ENCODE measurements around the gene GABPB2.

The GABPB2 gene

DNA sequence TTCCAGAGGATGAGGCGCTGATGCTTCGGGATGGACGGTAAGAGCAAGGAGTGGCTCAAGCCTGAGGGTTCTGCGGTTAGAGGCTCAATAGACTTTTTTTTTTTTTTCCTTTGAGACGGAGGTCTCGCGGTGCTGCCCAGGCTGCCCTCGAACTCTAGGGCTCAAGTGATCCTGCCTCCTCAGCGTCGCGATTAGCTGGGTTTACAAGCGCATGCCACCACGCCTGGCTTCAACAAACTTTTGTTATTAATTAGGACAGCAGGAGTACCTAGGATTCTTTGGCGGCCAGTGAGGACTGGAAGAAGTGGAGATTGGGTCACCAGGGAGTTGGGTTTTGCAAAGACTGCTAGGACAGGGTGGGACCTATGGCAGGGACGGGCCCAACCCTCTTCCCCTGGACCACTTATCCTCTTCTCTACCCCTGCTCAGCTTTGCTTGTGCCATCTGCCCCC is 96.0 kb downstream of the GABPB2 start:
- no peak for FAIRE-seq

DNA sequence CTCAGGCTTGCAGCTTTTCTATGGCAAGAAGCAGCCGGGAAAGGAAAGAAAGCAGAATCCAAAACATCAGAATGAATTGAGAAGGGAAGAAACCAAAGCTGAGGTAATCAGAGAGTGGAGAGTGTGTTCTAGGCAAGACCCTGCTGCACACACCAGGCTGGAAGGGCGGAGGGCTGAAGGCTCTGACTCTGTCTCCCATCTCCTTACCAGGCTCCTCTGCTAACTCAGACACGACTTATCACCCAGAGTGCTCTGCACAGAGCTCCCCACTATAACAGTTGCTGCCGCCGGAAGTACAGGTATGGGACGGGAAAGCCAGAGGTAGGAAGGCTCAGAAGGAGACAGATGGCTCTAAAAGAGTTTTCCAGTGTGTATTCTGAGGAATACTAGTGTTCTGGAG is 96.6 kb downstream of the GABPB2 start:
- no peak for FAIRE-seq

DNA sequence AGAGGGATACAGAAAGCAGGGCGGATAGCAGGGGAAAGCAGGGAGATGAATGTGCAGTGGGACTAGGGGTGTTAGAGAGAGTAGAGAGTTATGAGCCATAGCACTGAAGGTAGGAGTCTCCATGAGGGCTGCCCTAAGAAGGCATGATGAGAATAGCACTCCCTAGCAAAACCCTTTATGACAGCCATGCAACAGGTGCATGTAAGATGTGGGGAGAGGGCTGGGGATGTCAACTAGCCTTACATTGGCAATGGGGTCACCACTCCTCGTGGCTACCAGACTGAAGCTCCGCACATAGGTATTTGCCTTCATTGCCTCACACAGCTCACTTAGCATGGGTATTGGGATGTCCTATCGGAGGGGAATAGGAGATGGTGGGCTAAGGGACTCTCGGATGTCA is 100.6 kb downstream of the GABPB2 start:
- FAIRE-seq: no peak

Data from G401.6 (cell line).